Gastroesophageal sphincter (tissue), 4 donors: ENCODE results near the gene TWIST2. TPM values are rescaled to one million over a fixed set of nuclear protein-coding genes. Genes with fewer than 3 reads are reported as not detected.
A peak's percentile ranks its signal among the peaks of the same experiment; 100 is the strongest.

ENCODE experiments used
- ATAC-seq: fragments of 150-250 bp; one replicate; pipeline ENCODE4 v1.9.1; 2016; ENCODE audit warnings: mild to moderate bottlenecking, moderate library complexity
- H3K27ac ChIP-seq, 4 donors: fragments of 200-600 bp; sonication (generic) in 3 of 4; 1 replicate in 3 of 4; 2 replicates in 1 of 4; pipeline ENCODE4 v1.5.1; 2016 to 2019
- H3K27me3 ChIP-seq: fragments of 200-600 bp; sonication (generic); one replicate; pipeline ENCODE4 v1.5.1; 2019
- H3K36me3 ChIP-seq, 2 donors: fragments of 200-600 bp; sonication (generic); one replicate each; pipeline ENCODE4 v1.5.1; 2019; ENCODE audit warnings: control low read depth in 1 of 2
- H3K4me1 ChIP-seq, 3 donors: fragments of 200-600 bp; sonication (generic); 1 replicate in 2 of 3; 2 replicates in 1 of 3; pipeline ENCODE4 v1.5.1; 2016 to 2019; ENCODE audit warnings: control low read depth in 2 of 3
- H3K4me3 ChIP-seq, 2 donors: fragments of 200-600 bp; sonication (generic); one replicate each; pipeline ENCODE4 v1.5.1; 2019; ENCODE audit warnings: mild to moderate bottlenecking in 1 of 2, moderate library complexity in 1 of 2
- H3K9me3 ChIP-seq, 3 donors: fragments of 200-600 bp; sonication (generic); one replicate each; pipeline ENCODE4 v1.5.1; 2017 to 2019; ENCODE audit warnings: control low read depth in 2 of 3
- EP300 ChIP-seq: sonication (generic); formaldehyde crosslinking; IDR thresholded peaks from one replicate; pipeline ENCODE4 v1.6.1; 2017; ENCODE audit warnings: antibody characterized with exemption, mild to moderate bottlenecking
- POLR2A ChIP-seq, 2 donors: fragments of 450-650 bp; IDR thresholded peaks; one replicate each; pipeline ENCODE4 v1.6.1; 2017; ENCODE audit warnings: antibody characterized with exemption in 2 of 2, mild to moderate bottlenecking in 2 of 2, moderate library complexity in 1 of 2
- POLR2AphosphoS5 ChIP-seq: sonication (generic); formaldehyde crosslinking; IDR thresholded peaks from one replicate; pipeline ENCODE4 v1.6.1; 2017; ENCODE audit warnings: antibody characterized with exemption
- WGBS, 2 donors: methylation state at CpG; one replicate each; pipeline ENCODE4 v1.1.5; 2018; ENCODE audit warnings: low coverage in 1 of 2; 5-methylcytosine and 5-hydroxymethylcytosine counted together
- total RNA-seq, 4 donors: library from RNA; depleted of rRNA; stranded (reverse); fragments of >200 nt; gene quantifications; one replicate each; pipeline ENCODE4 v1.1.0, GENCODE V29; 2016
- TF ChIP-seq, protein P1 (sequence below), 4 experiments: fragments of 200-600 bp in 2 of 4; fragments of 450-650 bp in 2 of 4; sonication (generic) in 1 of 4; IDR thresholded peaks; one replicate each; pipeline ENCODE4 v1.5.1; 2017 to 2019; ENCODE audit warnings: antibody characterized with exemption in 4 of 4, mild to moderate bottlenecking in 2 of 4, moderate library complexity in 2 of 4

TWIST2 gene
- total RNA-seq, 4 donors from 2014 or later, result 17.7 to 69.6 (median 45.2) TPM

DNA sequence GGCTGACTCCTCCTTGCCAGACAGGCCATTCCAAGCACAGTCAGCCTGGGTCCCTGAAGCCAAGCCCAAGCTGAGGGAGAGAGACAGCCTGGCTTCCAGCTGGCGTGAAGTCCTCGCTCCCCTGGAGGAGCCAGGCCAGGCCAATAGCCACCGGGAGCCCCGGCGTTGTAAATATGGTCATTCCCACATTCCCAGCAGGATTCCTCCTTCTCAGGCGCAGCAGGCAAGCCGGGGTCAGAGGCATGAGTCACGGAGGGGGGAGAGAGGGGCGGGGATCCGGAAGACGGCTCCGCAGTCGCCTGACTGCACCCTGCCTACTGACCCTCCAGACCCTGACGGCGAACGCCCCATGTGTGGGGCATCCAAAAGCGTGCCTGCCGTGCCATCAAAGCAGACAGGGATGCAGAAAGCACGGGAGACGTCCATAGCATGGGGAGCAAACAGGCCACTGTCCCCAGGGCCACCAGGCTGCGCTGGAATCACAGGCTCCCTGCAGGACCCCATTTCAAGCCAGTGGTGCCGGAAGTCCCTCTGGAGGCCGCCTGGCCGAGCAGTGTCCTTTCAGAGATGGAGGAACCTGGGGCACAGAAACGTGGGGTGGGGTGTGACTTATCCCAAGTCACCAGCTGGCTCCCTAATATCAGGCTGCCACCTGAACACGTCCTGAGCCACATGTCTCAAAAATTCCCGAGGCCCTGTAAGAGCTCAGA is 48.2 kb downstream of the TWIST2 start:
- TF ChIP-seq POLR2A (IDR thresholded peaks at IDR 0.05) (no peak), POLR2AphosphoS5 (peak; percentile 81)
- Histone ChIP-seq H3K27me3 (peaks cover 4% of the 10 kb centered on the region), H3K27ac (peak overlapping the region in 3 of 4 donors; percentile 27 to 53 (median 44)), H3K36me3 (no peaks in the 10 kb centered on the region), H3K4me1 (peaks cover 0 to 67% (median 28%) of the 10 kb centered on the region in 3 donors), H3K4me3 (no peak overlapping the region), H3K9me3 (no peaks in the 10 kb centered on the region)
- peak; percentile 84 for ATAC-seq
- WGBS, 2 donors, result 47% methylated on average over 2 of the region's 27 CpGs; no CpG with 5 or more reads in 1 of the 2 donors

DNA sequence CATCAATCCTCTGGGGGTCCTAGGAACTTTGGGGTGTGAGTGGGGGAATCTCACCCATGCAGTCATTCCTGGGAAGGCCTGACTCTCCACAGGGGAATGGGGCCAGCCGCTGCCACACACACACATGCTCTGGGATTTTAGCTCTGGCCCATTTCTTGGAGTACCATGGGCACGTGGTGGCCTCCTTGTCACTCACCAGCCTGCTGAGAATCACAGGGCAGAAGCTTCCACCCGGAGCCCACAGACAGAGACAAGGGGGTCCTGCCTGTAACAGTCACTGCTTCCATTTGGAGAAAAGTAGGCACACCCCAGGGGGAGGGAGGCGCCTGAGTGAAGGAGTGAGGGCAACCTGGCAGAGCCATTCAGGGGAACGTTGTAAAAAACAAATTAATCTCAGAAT is 48.8 kb downstream of the TWIST2 start:
- Histone ChIP-seq H3K9me3 (no peaks in the 10 kb centered on the region), H3K36me3 (no peaks in the 10 kb centered on the region), H3K4me3 (no peak overlapping the region), H3K27me3 (peaks cover 9% of the 10 kb centered on the region), H3K4me1 (peaks cover 0 to 61% (median 27%) of the 10 kb centered on the region in 3 donors), H3K27ac (peak overlapping the region in 1 of 4 donors; percentile 53)
- no peak for ATAC-seq
- TF ChIP-seq, protein P1, sequence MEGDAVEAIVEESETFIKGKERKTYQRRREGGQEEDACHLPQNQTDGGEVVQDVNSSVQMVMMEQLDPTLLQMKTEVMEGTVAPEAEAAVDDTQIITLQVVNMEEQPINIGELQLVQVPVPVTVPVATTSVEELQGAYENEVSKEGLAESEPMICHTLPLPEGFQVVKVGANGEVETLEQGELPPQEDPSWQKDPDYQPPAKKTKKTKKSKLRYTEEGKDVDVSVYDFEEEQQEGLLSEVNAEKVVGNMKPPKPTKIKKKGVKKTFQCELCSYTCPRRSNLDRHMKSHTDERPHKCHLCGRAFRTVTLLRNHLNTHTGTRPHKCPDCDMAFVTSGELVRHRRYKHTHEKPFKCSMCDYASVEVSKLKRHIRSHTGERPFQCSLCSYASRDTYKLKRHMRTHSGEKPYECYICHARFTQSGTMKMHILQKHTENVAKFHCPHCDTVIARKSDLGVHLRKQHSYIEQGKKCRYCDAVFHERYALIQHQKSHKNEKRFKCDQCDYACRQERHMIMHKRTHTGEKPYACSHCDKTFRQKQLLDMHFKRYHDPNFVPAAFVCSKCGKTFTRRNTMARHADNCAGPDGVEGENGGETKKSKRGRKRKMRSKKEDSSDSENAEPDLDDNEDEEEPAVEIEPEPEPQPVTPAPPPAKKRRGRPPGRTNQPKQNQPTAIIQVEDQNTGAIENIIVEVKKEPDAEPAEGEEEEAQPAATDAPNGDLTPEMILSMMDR (IDR thresholded peaks at IDR 0.05), result no peak
- no peak for TF ChIP-seq EP300
- TF ChIP-seq POLR2A (IDR thresholded peaks at IDR 0.05), result no peak
- TF ChIP-seq POLR2AphosphoS5, result no peak
- WGBS, 2 donors, result 43 to 67% methylated on average over 1 to 3 of the region's 5 CpGs

DNA sequence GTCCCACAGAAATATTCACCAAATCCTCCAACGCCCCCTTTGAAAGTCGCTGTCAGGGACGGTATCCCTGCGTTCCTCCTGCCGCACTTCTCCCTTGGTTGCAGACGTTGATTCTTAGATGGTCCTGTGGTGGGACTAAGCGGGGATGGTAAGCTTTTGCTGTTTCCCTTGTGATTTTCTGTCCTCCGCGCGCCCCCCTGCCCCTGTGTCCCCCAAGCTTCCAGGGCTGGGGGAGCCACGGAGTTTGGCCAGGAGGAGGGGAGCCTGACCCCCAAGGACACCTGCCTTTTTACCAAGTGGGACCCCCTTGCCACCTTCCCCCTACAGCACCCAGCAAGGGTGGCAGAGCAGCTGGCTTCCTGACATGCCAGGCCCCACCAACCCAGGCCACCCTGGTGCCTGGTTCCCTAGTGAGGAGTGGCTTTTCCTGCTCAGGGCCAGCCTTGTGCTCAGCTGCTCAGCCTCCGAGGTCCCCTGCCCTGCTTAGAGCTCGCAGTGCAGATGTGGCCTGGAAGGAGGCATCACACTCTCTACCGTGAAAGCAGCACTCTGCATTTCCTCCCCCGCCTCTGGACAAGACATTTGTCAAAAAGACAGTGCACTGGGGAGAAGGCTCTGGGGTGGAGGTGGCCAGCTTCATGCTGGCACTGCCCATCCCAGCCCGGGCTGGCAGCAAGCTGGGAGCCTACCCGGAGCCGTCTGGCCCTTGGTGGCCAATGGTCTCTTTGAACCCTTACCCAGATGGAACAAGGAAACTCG is 49.4 kb downstream of the TWIST2 start:
- H3K27ac ChIP-seq, result peak overlapping the region in 2 of 4 donors; percentile 2 to 53
- H3K27me3 ChIP-seq, result peaks cover 13% of the 10 kb centered on the region
- H3K36me3 ChIP-seq, result no peaks in the 10 kb centered on the region
- WGBS, 2 donors, result 90 to 94% methylated on average over 2 of the region's 19 CpGs
- H3K4me1 ChIP-seq, result peaks cover 0 to 54% (median 24%) of the 10 kb centered on the region in 3 donors
- H3K9me3 ChIP-seq, result no peaks in the 10 kb centered on the region
- H3K4me3 ChIP-seq, result no peak overlapping the region
- ATAC-seq, result no peak
- TF ChIP-seq POLR2A (IDR thresholded peaks at IDR 0.05) (no peak), EP300 (no peak), POLR2AphosphoS5 (no peak)
- TF ChIP-seq, protein P1 (IDR thresholded peaks at IDR 0.05), result no peak

DNA sequence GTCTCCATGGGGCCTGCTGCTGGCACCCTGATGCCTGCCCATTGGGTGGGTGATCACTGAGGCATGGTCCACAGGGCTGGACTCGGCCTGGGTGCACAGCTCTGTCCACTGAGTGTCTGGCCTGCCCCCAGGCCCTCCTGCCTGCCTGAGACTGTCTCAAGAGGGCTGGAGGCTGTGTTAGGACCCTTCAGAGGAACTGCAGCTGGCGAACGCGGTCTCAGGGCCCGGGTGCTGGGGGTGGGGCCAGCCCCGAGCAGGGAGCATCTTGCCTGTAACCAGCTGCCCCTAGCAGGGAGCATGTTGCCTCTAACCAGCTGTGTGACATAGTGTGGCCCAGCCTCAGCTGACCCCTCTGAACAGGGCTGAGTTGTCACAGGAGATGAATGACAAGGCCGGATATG is 50.0 kb downstream of the TWIST2 start:
- H3K4me3 ChIP-seq, result no peak overlapping the region
- no peaks in the 10 kb centered on the region for H3K36me3 ChIP-seq
- WGBS, 2 donors, result 86% methylated on average over 1 of the region's 7 CpGs; no CpG with 5 or more reads in 1 of the 2 donors
- H3K27ac ChIP-seq, result peak overlapping the region in 2 of 4 donors; percentile 2 to 53
- TF ChIP-seq EP300, result no peak
- TF ChIP-seq POLR2A (IDR thresholded peaks at IDR 0.05), result no peak
- TF ChIP-seq POLR2AphosphoS5, result no peak
- TF ChIP-seq, protein P1 (IDR thresholded peaks at IDR 0.05), result no peak
- H3K9me3 ChIP-seq, result no peaks in the 10 kb centered on the region
- H3K4me1 ChIP-seq, result peaks cover 0 to 54% (median 24%) of the 10 kb centered on the region in 3 donors
- ATAC-seq, result peak; percentile 11
- H3K27me3 ChIP-seq, result peaks cover 13% of the 10 kb centered on the region

DNA sequence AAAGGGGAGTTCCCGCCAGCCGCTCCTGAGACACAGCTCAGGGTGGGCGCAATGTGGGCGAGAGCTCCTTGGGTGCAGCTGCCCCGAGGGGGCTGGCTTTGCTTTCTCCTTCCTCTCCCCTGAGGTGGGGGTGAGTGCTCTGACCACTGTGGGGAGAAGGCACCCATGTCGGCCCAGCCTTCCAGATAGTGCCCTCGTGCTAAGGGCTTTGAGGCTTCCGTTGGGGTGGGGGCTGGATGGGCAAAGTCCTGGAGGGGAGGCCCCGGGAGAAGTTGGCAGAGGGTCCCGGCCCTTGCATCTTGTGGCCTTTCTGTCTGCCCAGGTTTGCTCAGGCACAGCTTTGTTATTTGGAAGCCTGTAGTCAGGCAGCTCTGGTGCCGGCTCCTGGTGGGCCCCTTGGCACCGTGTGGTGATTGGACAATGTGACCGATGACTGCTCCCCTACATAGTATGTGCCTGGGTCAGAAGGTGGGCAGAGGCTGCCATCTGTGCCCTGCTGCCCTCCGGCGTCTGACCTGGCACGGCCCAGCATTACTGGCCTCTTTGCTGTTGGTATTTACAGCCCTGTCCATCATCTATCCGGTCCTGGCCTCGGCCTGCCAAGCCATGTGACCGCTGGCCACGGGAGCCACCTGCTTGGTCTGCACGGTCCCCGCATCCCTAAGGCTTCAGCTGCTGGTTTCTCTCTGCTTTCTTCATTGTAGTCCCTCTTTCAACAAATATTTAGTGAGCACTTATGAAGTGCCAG is 50.8 kb downstream of the TWIST2 start:
- Histone ChIP-seq H3K4me3 (no peak overlapping the region), H3K27me3 (peaks cover 13% of the 10 kb centered on the region), H3K9me3 (no peaks in the 10 kb centered on the region), H3K27ac (peak overlapping the region in 1 of 4 donors; percentile 2), H3K36me3 (no peaks in the 10 kb centered on the region), H3K4me1 (peaks cover 0 to 48% (median 24%) of the 10 kb centered on the region in 3 donors)
- no peak for ATAC-seq
- 85 to 100% methylated on average over 4 of the region's 22 CpGs for WGBS, 2 donors
- no peak for TF ChIP-seq POLR2A (IDR thresholded peaks at IDR 0.05)
- no peak for TF ChIP-seq POLR2AphosphoS5
- TF ChIP-seq, protein P1 (IDR thresholded peaks at IDR 0.05), result no peak
- no peak for TF ChIP-seq EP300
